T-helper 2 cell treated with Interferon-gamma antibody and Interleukin-4, amounts not matched to agents 100 ng/mL and 5 ng/mL, for 36 hours (primary cell): Measurements from ENCODE around the gene IL20RB. TPM values are rescaled to one million over a fixed set of nuclear protein-coding genes. Genes with fewer than 3 reads are reported as not detected.
"Not testable (repeated sequence)": the region's sequence is repeated elsewhere in the genome, so short reads cannot be mapped to it uniquely, and the experiment has no call there.

Source experiments
- intact Hi-C: fragments of 100-400 bp; cut with micrococcal nuclease; formaldehyde crosslinking; loops from one replicate; pipeline ENCODE4 v1.15.1; 2023
- total RNA-seq: library from RNA; stranded (reverse); gene quantifications from 2 replicates; pipeline ENCODE4 v1.2.3, GENCODE V29; 2022

Gene IL20RB
- total RNA-seq, 1 donor from 2014 or later, result 3.2 TPM

DNA sequence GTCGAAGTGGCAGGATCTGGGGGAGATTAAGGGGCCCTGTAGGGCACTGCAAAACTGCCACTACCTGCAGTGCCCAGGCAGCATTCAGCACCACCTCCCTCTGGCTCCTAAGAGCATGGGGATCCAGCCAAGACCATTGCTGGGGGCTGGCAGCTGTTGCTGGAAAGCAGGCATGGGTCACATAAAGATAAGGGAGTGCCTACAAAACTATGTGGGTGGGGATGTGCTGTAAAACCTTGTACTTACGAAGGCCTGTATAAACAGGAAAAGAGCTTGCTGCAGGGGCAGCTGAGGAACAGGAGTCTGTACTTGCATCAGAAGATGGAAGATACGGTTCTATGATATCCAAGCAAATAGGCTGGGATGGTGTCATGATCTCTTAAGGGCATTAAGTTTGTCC is 27.1 kb downstream of the IL20RB start:
- intact Hi-C loops, result no loop called here

DNA sequence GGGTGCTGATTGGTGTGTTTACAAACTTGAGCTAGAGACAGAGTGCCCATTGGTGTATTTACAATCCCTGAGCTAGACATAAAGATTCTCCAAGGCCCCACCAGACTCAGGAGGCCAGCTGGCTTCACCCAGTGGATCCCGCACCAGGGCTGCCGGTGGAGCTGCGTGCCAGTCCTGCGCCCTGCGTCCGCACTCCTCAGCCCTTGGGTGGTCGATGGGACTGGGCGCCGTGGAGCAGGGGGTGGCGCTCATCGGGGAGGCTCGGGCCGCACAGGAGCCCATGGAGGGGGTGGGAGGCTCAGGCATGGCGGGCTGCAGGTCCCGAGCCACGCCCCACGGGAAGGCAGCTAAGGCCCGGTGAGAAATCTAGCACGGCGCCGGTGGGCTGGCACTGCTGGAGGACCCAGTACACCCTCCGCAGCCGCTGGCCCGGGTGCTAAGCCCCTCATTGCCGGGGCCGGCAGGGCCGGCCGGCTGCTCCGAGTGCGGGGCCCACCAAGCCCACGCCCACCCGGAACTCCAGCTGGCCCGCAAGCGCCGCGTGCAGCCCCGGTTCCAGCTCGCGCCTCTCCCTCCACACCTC is 29.7 kb downstream of the IL20RB start:
- intact Hi-C loops, result not testable (repeated sequence)

DNA sequence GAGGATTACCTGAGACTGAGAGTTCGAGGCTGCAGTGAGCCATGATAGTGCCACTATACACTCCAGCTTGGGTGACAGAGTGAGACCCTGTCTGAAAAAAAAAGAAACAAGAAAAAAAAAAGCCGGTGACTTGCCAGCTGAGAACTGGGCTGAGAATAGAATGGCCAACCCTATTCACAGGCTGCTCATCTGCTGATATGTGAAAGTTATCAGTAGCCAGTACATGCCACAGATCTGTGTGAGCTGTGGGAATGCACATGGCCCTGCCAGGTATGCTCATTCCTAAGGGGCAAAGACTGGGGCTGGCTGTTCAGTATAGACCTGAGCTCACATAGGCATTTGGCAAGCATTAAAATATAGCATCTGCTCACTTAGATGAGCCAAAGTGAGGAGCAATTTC is 30.9 kb downstream of the IL20RB start:
- intact Hi-C loops, result no loop called here

DNA sequence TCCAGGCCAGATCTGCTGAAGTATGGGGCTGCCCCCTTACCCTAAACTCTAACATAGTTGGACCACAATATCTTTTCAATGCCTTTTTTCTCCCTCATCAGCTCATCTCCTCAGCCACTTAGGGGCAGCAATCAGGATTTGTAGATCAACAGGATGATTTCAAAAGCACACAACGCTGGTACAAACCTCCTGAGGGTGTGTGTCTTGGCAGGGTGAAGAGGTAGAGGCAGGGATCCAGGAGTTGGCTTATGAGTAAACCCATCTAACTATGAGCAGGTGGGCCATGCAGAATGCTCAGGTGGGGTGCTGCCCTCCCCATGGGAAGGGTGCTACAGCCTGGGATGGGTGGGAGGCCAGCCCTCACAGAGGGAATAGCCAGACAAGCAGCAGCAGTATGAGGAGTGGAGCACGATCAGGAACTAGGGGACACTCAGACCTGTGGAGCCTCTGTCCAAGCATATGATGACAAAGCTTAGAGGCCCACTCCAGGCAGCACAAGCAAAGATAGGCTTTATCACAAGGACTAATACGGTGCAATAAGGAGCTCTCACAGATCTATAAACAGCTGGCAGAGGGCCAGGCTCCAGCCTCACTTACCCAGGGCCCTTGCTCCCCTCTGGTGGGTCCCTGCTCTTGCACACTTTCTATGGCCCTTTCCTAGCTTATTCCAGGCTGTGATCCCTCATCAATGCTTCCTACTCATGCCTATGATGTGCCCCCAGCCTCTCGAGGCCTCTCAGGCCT is 32.2 kb downstream of the IL20RB start:
- intact Hi-C loops, result no loop called here

DNA sequence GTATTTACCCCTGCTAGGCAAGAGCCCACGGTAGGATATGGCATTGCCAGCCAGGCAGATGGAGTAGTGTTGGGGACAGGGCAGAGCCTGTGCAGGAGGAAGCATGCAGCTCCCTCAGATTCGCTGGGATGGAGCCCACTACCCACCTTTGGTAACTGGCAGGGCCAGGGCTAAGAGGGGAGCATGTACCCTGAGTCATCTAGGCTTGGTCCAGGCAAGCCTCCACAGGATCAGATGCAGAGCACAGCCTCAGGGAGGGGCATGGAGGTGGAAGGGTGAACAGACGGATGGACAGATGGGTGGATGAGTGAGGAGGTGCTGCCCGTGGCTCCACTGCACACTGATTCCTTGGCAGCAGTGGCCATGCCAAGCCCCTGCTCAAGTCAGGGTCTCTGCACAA is 33.0 kb downstream of the IL20RB start:
- intact Hi-C loops, result no loop called here

DNA sequence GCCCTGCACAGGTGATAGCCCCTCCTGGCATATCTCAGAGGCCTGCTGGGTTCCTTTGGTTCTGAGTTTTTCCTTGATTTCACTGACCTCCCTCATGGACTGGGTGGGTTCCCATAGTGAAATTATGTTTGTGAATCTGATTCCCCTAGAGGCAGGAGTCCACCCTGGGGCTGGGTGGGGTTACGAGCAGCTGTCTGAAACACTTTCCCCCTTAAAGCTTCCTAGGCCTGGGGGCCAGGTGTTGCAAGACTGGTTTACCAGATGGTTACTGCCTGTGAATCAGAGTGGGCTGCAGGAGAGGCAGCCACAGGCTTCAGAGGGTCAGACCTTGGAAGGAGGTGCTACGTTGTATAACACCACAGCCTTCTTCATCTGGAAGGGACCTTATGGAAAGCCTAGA is 34.3 kb downstream of the IL20RB start:
- intact Hi-C loops, result no loop called here

DNA sequence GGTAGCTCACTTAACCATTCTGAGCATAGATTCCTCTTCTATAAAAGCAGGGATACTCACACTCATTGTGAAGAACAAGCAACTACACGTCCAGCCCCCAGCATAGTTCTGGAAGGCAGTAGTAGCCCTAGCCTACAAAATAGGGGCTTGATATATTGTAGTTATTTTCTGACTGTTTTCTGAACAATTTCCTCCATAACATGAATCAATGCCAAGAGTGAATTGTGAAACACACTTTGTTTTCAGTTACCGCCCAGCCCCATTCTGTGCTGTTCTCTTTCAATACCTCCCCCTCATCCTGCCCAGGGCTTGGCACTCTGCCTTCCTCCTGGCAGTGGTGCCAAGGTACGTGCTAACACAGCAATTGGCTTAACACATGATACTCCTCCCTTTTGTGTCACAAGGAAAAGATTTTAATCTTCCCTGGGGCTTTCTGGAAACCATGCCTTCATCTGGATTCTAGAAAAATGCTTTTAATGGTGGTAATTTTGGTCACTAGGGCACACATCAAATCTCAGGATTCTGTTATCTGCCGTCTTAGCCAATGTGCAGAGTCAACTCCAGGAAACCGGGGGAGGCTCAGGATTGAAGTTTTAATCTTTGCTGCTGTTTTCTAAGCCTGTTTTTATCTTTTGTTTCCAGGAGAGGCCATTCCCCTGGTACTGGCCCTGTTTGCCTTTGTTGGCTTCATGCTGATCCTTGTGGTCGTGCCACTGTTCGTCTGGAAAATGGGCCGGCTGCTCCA is 37.2 kb downstream of the IL20RB start:
- intact Hi-C loops, result no loop called here

DNA sequence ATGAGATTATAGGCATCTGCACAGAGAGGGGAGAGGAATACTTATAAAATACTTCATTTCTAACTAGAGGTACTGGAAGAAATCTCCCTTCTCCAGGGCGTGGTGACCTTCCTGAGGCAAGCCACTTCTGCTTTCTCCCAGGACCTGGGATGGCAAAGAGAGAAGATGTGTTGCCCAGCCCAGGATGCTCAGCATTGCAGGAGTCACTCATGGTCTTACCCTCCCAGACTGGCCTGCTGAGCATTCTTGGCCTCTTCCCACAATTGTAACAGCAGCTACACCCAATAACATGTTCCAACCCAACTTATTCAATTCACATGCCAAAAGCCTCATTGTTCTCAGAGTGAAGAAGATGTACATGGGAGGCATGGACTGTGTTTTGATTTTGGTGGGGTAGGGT is 37.9 kb downstream of the IL20RB start:
- intact Hi-C loops, result no loop called here

DNA sequence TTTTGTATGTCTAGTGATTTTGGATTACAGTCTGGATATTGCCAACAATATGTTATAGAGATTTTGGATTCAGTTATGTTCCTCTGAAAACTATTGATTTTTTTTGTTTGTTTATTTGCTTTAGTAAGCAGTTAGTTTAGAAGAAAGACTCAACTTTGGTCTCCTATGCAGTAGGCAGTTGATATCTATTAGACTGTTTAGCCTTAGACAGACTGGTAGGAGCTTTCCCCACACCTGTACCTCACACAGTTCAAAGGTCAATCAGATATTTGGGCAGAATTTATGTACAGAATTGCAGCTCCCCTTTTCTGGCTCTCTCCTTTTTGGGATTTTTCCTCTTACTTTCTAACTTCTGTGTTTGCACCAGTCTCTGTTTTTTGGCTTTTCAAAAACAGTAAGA is 42.3 kb downstream of the IL20RB start:
- intact Hi-C loops, result no loop called here

DNA sequence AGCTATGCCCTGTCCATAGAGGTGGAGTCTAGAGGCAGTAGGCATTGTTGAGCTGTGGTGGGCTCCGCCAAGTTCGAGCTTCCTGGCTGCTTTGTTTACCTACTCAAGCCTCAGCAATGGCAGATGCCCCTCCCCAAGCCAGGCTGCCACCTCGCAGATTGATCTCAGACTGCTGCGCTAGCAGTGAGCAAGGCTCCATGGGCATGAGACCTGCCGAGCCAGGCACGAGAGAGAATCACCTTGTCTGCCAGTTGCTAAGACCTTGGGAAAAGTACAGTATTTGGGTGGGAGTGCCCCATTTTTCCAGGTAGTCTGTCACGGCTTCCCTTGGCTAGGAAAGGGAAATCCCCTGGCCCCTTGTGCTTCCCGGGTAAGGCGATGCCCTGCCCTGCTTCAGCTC is 49.6 kb downstream of the IL20RB start:
- intact Hi-C loops, result not testable (repeated sequence)

DNA sequence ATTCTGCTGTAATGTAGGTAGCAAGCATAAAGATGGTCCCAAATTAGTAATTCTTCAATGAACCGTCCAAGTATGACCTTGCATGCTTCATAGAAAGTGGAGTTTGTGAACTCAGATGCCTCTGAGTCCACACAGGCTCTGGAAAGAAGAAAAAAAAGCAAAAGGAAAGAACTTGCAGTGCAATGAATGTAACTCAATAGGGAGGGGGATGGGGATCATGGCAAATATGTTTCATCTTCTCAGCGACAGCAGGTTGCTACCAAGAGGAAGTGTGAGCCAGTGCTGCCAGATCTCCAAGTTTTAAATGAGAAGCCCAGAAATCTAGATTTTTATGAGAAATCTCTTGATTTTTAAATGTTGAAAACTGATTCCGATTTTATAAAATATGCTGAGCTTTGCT is 50.3 kb downstream of the IL20RB start:
- intact Hi-C loops, result no loop called here

DNA sequence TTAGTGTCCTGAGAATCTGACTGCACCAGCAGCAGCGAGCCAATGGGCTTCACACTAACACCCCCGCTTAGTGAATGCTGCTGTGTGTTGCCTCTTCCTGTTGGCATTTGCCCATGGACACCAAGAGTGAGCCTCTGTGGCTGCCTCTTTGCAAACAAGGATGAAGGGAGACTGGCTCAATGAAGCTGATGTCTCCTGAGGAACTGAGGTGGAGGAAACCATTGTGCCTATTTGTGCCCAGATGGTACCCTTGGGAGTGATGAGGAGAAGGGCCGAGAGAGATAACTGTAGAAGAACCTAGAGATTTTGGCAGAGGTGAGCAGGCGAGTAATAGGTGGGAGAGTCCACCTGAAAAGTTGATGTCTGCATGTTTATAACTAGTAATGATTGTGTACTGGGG is 51.2 kb downstream of the IL20RB start:
- intact Hi-C loops, result no loop called here

DNA sequence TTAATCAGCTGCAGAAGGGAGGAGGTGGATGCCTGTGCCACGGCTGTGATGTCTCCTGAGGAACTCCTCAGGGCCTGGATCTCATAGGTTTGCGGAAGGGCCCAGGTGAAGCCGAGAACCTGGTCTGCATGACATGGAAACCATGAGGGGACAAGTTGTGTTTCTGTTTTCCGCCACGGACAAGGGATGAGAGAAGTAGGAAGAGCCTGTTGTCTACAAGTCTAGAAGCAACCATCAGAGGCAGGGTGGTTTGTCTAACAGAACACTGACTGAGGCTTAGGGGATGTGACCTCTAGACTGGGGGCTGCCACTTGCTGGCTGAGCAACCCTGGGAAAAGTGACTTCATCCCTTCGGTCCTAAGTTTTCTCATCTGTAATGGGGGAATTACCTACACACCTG is 52.4 kb downstream of the IL20RB start:
- intact Hi-C loops, result loop anchor here (5.0 to 10.0 kb wide), 2 partner anchors 463 to 815 kb away; partner anchors contain the start of gene MSL2

DNA sequence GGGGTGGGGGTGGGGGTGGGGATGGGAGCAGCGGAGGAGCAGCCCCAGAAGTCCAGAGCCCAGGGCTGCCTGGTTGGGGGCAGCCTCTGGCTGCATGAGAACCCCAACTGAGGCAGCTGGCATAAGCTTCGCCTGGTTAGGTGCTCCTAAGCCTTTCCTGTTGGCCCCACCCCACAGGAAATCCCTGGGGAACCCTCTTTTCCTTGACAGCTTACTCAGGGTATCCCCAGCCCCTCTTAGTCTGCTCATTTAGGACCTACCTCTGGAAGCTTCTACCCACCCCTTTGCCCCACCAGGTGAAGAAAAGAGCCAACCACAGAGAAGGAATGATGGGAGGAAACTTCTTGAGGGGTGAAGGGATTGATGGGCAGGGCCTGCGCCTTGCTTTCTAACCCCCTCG is 53.4 kb downstream of the IL20RB start:
- intact Hi-C loops, result loop anchor here (5.0 to 10.0 kb wide), 2 partner anchors 464 to 816 kb away; partner anchors contain the start of gene MSL2

DNA sequence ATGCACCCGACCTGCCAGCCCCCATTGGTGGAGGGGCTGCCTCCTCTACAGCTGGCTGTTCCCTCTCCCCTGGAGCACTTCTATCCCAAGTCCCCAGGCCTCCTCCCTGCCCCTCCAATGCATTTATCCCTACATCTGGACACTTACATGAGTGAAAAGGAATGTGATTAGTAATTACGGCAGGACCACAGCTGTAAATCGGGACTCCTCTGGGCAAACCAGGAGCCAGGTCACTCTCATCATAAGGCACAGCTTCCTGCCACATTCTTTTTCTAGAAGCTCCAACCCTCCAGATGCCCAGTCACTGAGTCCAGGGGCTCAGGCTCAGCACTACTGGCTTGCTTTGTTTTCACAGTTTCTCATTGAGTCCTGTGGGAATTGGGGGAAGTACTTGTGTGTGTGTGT is 54.3 kb downstream of the IL20RB start:
- intact Hi-C loops, result loop anchor here (5.0 to 10.0 kb wide), 2 partner anchors 465 to 817 kb away; partner anchors contain the start of gene MSL2

DNA sequence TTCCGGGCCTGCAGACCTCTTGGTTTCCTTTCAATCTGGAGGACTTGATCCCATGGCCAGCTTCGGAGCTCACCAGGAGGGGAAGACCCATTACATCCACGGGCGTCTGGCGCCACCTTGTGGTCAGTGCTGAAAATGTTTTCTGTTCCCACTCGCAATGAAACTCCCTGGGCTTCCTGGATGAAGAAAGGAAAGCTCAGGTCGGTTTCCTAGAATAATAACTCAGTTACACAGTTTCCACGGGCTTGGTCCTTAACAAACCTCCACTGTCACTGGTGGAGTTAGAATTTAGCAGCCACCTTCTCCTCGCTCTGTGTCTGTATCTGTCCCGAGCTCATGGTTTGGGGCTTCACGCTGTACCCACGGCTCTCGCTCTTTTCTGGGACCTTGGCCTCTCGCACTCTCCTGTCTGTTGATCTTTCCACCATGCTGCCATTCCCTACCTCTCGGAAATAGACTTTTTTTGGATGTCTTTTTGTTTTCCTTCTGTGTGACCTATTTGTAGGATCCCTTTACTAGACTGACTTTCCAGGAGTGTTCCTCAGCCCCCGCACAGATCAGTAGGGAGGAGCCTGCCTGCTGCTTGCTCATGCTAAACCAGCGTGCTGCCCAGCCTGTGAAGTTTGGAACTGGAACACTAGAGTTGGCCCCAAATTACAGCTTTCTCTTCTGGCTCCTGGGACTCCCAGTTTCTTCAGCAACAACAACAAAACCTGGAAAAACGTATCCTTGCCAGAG is 56.3 kb downstream of the IL20RB start:
- intact Hi-C loops, result loop anchor here (1.0 to 10.0 kb wide), 8 partner anchors 151 to 939 kb away; partner anchors contain the start of genes MSL2, NCK1 and STAG1

DNA sequence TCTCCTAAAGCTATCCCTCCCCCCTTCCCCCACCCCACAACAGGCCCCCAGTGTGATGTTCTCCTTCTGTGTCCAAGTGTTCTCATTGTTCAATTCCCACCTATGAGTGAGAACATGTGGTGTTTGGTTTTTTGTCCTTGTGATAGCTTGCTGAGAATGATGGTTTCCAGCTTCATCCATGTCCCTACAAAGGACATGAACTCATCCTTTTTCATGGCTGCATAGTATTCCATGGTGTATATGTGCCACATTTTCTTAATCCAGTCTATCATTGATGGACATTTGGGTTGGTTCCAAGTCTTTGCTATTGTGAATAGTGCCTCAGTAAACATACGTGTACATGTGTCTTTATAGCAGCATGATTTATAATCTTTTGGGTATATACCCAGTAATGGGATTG is 59.5 kb downstream of the IL20RB start:
- intact Hi-C loops, result loop anchor here (10.0 kb wide), 1 partner anchor 823 kb away; the partner anchor contains the start of gene MSL2

DNA sequence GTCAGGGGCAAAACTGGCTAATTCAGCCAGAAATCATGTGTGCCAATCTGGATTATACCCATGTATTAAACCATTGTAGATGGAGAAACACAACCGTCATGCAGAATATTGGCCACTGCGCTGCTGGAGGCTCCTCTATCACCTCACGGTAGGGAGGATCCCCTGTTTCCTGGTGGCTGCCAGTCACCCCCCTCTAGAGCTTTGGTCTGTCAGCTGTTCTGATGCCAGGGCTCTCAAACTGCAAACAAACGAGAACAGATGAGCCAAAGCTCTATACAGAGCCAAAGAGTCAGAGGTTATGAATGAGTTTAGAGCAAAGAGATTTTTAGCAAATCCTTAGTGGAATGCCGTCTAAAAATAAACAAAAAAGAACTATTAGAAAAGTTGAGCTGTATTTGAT is 62.5 kb downstream of the IL20RB start:
- intact Hi-C loops, result no loop called here

DNA sequence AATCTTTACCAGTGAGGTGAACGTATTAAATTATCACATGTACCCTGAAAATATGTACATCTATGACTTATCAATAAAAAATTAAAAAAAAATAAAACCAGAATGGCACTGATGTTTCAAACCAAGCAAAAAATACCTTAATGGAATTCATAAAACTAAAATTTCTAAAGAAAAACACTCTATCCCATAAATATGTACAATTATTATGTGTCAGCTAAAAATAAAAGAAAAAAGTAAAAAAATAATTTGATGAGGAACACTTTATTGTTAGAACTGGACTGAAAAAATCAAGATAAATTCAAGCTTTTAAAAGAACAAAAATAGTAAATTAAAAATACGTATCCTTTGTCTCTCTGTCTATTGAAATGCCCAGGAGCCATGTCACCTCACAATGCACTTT is 63.1 kb downstream of the IL20RB start:
- intact Hi-C loops, result no loop called here

DNA sequence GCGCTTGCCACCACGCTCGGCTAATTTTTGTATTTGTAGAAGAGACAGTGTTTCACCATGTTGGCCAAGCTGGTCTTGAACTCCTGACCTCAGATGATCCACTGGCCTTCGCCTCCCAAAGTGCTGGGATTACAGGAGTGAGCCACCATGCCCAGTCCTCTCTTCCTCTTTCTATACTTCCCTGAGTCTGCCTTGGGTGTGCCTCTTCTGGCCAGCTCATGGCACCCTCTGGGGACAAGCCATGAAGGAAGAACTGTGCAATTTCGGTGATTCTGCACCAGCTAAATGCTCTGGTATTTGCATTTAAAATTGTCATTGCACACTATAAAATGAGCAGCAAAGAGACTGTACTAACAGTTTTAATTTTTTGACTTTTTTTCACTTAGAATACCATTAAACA is 66.6 kb downstream of the IL20RB start:
- intact Hi-C loops, result no loop called here

DNA sequence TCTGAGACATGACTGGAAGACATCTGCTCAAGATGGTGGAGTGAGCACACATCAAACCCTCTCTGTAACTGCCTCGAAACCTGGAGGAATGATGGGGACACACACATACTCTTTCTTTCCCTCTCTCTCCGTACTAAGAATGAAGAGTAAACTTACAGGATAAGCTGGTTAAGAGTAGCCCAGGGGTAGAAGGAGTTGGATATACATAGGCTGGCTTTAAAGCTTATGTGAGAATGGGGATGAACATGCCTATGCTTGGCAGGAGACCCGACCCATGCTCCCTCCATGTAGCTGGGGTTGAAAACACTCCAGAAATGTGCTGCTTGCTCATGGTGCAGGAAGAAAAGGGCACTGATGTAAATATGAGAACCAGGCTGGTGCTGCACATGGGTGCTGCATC is 68.9 kb downstream of the IL20RB start:
- intact Hi-C loops, result no loop called here
